HG02970 (cell line): ENCODE data around the gene GPR52.

Experiments used
- ATAC-seq: cut with Tn5 transposase; IDR thresholded peaks from one replicate; pipeline ENCODE4 v1.9.1; 2021; ENCODE audit warnings: mild to moderate bottlenecking, moderate library complexity, moderate number of reproducible peaks; ENCODE audit not compliant: unreplicated experiment, low FRiP score

GPR52 gene

DNA sequence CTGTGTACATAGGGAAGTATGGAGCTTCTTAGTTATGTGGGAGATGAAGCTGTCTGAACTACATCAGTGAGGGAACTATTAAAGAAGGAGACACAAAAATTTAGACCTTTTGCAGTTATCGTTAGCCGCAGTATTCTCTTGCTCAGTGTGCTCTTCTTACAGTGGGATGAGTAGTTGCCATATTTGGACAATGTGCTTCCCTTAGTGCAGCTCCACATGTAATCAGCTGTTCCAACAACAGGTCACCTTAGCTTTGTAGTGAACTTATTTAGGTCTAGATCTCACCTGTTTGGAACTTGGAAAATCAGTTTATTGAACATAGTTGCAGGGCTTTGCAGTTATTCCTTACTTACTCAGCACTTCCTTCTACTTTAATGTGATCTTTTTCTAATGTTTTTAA lies 18.1 kb downstream of the GPR52 start:
- no peak for ATAC-seq

- ATAC-seq = no peak
Observed at GRCh38 chr1:174466607-174467006, 18.8 kb downstream of the GPR52 start.

DNA sequence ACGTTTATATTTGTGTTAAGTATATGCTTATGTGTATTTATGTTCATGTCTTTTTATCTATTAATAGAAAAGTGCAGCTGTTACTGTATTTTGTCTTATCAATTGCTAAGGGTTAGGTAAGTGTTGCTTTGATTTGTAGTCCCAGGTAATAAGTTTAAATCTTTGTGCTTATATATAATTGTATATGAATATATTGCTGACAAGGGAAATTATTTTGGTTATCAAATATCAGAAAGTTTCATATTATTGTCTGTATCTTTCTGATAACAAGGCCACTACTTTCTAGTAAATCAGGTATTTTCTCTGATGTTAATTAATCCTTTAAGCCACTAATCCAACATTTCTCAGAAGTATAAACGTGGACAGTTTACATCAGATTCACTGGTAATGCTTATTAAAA lies 21.3 kb downstream of the GPR52 start:
- no peak for ATAC-seq

DNA sequence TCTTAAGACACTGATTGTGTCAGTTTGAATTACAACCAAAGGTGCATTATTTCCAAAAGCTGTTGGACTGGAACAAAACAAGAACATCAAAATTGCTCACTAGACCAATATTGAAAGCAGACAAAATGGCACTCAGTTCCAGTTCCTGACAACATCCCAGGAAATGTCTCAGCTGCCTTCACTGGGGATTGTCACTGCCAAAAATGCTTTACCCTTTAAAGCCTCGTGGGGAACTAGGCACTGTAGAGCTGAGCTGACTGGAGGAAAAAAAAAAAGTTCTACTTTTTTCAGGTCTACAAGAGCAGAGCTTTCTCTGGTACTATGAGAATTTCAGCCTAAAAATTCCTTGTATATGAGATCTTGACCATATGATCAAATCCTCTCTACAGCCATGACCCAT lies 21.9 kb downstream of the GPR52 start:
- ATAC-seq = no peak

- no peak for ATAC-seq
Observed at GRCh38 chr1:174479281-174479680, 31.5 kb downstream of the GPR52 start.

GRCh38 chr1:174480324-174480723 lies 32.6 kb downstream of the GPR52 start:
- no peak for ATAC-seq

- no peak for ATAC-seq
Observed at GRCh38 chr1:174491606-174492005, 43.8 kb downstream of the GPR52 start.

DNA sequence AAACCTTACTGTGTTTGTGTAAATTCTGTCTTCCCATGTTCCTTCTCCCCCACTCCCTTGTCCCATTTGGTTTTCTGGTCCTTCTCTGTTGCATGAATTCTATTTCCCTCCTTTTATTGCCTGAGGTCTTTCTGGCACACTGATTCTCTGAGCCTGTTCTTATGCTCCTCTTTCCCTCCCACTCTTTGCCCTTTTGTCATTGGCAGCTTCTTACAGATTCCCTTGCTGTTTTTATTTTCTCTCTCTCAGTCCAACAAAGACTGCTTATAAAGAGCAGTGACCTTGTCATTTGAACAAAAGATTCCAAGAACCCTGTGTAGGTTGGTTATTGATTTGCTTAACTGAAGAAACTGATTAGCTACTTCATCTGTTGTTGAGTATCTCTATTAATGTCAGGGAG lies 49.7 kb downstream of the GPR52 start:
- no peak for ATAC-seq
